Activated CD4-positive, CD25-positive, alpha-beta regulatory T cell treated with anti-CD3 and anti-CD28 coated beads, Interleukin-2, amount 50 U/mL, for 72 hours (primary cell): ENCODE data around the gene SLC25A12.
"Not testable (repeated sequence)": the region's sequence is repeated elsewhere in the genome, so short reads cannot be mapped to it uniquely, and the experiment has no call there.

ENCODE experiments used
- DNase-seq: peaks from one replicate; pipeline ENCODE4 v3.0.0; 2021

SLC25A12 gene

GRCh38 chr2:171822525-171823322 is 71.3 kb downstream of the SLC25A12 start:
- no peak for DNase-seq

GRCh38 chr2:171819453-171819852 is 74.6 kb downstream of the SLC25A12 start:
- no peak for DNase-seq

GRCh38 chr2:171814883-171815282 is 79.2 kb downstream of the SLC25A12 start:
- DNase-seq, result no peak

- no peak for DNase-seq
Measured at GRCh38 chr2:171814174-171814573, 79.9 kb downstream of the SLC25A12 start.

GRCh38 chr2:171813729-171814128 is 80.3 kb downstream of the SLC25A12 start:
- DNase-seq, result no peak

- no peak for DNase-seq
Measured at GRCh38 chr2:171813126-171813525, 80.9 kb downstream of the SLC25A12 start.

GRCh38 chr2:171811245-171811628 is 82.8 kb downstream of the SLC25A12 start:
- no peak for DNase-seq

- no peak for DNase-seq
Measured at GRCh38 chr2:171810422-171811244, 83.4 kb downstream of the SLC25A12 start.

- DNase-seq, result not testable (repeated sequence)
Measured at GRCh38 chr2:171808885-171809284, 85.2 kb downstream of the SLC25A12 start.

GRCh38 chr2:171807831-171808393 is 86.1 kb downstream of the SLC25A12 start:
- DNase-seq, result no peak

GRCh38 chr2:171807119-171807518 is 86.9 kb downstream of the SLC25A12 start:
- no peak for DNase-seq

GRCh38 chr2:171804456-171804855 is 89.6 kb downstream of the SLC25A12 start:
- no peak for DNase-seq

GRCh38 chr2:171803757-171804156 is 90.3 kb downstream of the SLC25A12 start:
- no peak for DNase-seq

- no peak for DNase-seq
Measured at GRCh38 chr2:171800639-171801038, 93.4 kb downstream of the SLC25A12 start.

GRCh38 chr2:171798156-171798820 is 95.8 kb downstream of the SLC25A12 start:
- no peak for DNase-seq

GRCh38 chr2:171794918-171795317 is 99.1 kb downstream of the SLC25A12 start:
- DNase-seq, result no peak

GRCh38 chr2:171793691-171794678 is 100.1 kb downstream of the SLC25A12 start:
- no peak for DNase-seq

- DNase-seq, result no peak
Measured at GRCh38 chr2:171792886-171793580, 101.0 kb downstream of the SLC25A12 start.

- DNase-seq, result no peak
Measured at GRCh38 chr2:171792157-171792556, 101.9 kb downstream of the SLC25A12 start.

GRCh38 chr2:171791361-171791760 is 102.7 kb downstream of the SLC25A12 start:
- DNase-seq, result no peak

- no peak for DNase-seq
Measured at GRCh38 chr2:171789956-171790355, 104.1 kb downstream of the SLC25A12 start.
